Measurements from ENCODE around the gene IFT27.

DNA sequence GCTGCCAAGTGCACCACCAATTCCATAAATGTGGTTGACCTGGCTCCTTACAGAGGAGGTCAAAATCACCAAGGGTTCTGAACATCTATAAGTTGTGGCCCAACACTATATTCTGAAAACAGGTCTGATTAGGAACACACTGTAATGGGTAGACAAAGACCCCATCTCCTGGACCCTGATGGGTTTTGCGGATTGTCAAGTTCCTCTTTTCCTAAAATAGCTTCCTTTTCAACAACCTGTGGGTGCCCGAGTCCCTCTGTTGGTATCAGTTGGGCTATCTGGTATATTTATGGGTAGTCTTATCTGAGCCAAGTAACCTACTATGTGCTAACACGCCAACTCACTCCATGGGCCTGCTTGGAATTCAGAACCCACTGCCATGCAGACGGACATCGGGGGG, 62.5 kb downstream of the IFT27 start:
- no peak for TF ChIP-seq POLR2A (IDR thresholded peaks at IDR 0.05; ENCODE audit: low read length)
- TF ChIP-seq GATA1 (IDR thresholded peaks at IDR 0.05; ENCODE audit: low read depth, low read length): no peak
